C1 segment of cervical spinal cord (tissue), 14 donors: ENCODE results near the gene UMAD1.

Experiments used
- DNase-seq, 14 donors: peaks; one replicate each; lab custom pipeline; 2025; lab: John Stamatoyannopoulos, UW

UMAD1 gene

DNA sequence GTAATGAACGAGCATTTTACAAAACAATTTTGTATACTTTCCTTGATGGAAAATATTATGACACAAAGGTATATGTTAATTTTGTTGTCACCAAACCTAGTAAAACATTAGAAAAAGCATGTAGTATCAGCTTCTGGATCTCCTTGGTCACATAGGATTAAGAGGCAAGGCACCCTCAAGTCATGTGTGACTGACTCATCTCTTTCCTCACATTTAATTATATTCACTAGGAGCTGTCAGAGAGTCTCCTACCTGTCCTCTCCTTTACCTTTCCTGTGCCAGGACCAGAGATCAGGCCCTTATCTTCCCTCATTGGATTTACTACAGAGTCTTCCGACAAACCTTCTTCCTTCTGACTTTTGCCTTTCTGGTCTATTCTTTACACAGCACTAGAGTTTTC is 189.1 kb downstream of the UMAD1 start:
- DNase-seq = no peak

DNA sequence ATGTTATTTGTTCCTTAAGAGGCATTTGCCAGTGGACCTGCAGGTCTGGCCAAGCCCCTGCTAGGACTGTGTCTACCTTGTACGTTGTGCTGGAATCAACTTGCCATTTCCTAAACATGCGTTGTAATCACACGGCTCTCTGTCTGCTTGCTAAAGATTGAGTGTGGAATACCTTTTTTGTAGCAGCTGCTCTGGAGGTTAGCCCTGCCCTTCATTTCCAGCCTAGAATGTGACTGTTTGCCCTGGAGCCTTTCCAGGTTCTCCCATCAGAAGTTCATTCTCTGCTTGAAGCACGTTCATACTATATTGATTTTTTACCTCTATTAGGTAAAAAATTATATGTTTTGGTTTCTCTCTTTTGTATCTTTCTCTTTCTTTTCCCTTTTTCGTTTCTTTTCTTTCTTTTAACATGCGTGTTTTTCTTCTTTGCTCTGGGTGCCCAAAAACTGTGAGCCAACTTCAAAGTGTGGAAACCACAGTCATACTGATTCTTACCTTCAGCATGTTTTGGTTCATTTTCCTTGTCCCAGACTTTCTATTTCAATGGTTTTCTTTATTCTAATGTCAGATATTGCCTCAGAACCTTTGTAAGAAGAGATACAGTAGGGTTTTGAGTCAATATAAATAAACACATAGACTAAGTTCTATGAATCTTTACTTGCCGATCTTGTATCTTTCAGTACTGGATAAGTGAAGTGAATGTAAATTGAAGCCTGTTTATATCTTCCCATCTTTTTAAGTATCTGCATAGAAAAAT is 189.7 kb downstream of the UMAD1 start:
- no peak for DNase-seq

DNA sequence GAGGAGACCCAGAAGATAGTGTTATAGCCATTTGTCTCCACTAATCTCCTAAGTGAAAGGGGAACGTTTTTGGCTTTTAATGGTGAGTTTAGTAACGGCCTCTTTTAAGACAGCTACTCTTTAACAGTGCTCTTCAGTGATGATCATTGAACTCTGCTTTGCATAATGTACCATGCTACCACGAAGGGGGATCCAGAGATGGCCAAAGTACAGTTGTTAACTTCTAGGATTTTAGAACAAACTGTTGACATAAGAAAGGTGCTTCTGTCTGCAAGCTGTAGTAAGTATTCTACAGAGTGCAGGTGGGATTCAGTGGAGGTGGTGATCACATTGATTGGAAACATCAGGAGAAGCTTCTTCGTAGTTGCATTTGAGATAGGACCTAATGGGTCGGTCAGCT is 192.0 kb downstream of the UMAD1 start:
- no peak for DNase-seq

DNA sequence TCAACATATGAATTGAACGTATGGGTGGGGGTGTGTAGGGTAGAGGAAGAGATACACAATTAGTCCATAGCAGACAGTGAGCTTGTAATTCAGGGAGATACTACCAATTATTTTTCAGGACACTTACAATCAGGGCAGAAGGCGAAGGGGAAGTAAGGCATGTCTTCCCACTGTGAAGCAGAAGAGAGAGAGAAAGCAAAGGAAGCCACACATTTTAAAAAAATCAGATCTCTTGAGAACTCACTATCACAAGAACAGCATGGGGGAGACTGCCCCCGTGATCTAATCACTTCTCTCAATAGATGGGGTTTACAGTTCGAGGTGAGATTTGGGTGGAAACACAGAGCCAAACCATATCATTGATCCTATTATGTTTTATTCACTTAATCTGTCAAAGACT is 194.2 kb downstream of the UMAD1 start:
- DNase-seq = no peak

DNA sequence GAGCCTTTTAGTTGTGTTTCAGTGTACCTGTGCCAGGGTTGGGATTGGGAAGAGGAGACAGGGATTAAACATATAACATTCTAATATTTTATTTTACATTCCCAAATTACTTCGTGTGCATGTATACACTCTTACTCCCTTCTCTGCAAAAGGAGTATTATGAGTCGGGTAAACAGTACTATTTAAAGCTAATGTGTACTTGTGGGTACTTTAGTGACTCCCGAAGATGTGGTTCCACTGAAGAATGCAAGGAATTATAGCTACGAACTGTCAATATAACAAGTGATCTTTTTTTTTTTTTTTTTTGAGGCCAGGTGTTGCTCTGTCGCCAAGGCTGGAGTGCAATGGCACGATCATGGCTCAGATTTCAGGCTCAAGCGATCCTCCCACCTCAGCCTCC is 200.5 kb downstream of the UMAD1 start:
- no peak for DNase-seq

DNA sequence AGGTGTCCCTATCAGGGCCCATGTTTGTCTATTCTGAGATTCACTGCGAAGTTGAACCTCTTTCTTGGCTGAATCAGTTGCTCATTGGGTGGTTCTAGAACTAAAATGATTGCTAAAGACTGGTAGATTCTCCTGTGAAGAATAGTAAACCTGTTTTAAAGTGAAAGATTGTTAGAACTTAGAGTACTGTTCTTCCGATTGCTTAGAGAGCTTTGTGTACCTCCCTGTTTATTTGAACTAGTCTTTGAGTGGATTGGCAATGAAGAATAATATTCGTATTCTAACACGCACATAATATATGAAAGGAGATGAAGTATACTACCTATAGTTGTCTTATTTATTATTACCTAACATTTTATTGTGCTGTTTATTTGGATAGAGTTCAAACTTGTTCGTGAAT is 202.7 kb downstream of the UMAD1 start:
- DNase-seq = no peak

DNA sequence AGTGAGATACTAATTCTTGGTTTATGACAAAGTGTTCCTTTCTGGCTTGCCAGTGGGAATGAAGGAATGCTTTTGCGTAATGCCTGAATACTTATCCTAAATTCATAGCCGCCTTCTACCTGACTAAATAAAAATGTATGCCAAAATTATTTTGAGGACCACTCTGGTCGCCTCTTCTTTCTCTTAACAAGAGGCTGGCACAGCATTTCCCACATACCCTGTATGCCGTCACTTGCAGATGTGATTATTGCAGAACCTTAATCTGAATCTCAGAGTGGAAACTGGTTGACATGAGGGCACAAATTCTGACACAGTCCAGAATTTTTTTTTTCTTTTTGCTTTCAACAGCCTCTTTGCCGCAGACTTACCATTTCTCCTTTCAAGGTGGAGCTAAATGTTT is 203.4 kb downstream of the UMAD1 start:
- DNase-seq = no peak

DNA sequence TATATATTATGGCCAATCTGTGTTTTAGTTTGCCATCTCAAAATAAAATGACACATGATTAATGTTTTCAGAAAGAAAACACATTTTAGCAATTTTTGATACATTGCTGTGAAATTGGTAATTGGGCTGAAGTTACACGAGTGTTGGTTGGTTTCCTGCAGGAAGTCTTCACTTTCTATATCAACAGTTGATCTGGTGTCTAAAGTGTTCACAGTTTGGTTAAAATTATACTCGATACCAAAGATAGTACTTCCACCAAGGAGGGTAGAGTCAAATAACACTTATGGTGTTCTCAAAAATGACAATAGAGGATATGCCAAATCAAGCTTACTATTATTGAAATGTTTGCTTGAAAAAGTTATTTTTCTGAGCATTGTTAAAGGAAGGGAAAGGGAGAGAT is 207.7 kb downstream of the UMAD1 start:
- DNase-seq = no peak

DNA sequence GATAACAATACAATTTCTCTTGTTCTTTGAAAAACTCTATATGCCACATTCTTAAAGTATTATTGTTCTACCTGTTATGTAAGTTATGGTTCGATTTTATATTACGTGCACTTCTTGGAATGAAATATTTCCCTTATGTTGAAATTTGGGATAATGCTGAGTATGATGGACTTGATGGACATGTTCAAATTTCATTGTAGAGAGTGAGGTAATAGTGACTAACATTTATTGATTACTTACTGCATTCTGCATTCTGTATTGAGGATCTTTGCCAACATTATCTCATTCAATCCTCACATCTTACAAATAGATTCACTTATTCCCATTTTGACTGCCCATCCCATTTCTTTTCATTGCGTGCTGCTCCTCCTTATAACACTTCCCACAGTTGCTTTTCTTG is 208.3 kb downstream of the UMAD1 start:
- no peak for DNase-seq

DNA sequence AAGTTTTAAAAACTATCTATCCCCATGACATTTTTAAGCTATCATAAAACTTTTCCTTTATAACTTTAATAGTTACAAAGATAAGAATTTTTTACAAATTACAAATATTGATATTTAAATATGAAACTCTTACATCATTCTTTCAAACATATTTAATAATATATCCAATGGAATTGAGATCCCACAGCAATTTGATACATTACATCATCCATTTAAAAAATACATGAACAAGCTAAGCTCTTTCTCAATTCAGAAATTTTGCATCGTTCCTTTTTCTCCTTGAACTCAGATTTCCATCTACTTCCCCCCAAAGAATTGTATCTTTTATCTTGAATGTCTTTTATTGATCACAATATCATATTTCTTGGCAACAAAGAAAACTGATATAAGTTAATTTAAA is 209.6 kb downstream of the UMAD1 start:
- no peak for DNase-seq

DNA sequence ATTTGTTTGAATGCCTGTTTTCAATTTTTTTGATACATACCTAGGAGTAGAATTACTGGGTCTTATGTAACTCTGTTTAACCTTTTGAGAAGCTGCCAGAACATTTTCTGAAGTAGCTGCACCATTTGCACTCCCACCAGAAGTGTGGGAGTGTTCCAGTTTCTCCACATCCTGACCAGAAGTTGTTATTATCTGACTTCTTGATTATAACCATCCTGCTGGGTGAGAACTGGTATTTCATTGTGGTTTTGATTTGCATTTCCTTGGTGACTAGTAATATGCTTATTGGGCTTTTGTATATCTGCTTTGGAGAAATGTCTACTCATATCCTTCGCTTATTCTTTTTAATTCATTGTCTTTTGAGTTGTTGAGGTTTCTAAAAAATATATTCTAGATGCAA is 210.8 kb downstream of the UMAD1 start:
- DNase-seq = no peak

DNA sequence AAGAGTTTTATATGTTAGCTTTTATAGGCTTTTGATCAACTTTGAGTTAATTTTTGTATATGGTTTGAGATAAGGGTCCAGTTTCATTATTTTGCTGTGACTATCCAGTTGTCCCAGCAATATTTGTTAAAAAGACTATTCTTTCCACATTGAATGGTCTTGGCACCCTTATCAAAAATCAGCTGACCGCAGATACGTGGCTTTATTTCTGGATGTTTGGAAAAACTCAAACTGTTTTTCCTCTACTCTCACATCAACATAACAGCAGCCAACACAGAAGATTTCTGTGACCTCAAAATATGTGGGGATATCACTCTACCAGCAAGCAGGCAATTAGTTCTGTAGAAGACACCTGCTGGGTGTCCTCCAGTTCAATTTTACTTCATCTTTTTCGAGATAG is 211.4 kb downstream of the UMAD1 start:
- no peak for DNase-seq

DNA sequence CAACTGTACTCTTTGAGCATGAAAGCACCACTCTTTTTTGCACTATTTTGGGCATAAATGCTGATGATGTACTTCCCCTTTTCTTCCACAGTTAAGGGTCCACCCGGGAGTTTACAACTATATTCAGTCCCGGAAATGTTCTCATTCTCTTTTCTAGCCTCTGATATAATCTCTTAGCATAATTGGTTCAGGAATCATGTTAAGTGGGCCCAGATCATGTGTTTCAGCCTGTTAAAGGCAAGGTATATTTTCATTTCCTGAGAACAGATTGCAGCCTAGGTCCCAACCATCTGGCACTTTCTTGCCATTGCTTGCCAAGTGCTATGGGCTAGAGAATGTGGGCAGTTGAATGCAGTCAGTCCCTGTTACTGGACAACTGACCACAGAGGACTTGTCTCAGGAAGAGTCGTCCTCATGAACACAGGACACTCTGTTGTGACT is 216.6 kb downstream of the UMAD1 start:
- DNase-seq = peak in 1 of 14 donors; percentile 80

DNA sequence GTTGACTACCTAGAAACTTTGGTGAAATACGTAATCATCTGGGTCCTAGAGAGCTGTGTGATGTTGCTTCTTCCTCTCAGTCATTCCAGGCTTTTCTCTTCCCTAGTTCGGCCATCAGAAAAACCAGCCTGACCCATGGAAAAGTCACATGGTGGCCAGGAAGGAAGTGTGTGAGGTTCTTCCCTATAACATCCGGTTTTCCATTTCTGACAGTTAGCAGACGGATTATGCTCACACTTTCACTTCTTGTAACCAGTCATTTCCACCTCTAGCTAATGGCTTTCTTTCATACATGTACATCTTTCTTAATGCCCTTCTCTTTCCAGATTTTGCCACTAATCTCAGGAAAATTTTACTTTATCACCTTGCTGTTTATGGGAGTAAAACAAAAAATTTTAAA is 218.0 kb downstream of the UMAD1 start:
- no peak for DNase-seq

DNA sequence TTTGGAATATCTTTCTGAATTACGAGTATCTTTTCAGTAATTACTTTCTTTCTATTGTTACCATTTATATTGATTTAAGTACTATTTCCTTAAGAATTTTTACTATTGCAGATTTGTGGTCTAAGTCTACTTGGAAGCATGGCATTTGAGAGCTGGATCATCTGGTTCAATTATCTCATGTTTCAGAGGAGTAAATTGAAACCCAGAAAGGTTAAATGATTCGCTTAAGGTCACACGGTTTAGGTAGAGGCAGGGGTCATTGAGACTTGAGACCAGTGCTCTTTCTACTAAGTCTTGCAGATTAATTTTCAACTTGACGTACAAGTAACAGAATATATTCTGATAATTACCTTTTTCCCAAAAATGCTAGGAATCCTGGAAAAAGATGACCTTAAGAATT is 218.9 kb downstream of the UMAD1 start:
- DNase-seq = no peak

DNA sequence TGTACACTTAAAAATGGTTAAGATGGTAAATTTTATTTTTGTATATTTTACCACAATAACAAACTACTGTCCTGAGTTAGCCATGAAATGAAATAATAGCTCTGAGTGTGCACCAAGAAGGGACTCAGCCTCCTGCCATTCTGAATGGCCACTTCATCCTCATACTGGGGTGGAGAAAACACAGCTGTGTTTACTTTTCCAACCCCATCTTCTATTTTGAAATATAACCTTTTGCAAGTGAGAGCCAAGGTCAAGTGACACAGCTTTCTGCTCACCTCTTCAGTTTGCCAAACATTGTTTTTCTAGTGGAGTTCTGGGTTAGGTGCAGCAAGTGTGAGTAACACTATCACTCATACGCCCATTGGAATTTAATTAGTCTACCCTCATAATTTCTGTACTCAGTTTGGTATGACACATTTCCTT is 220.7 kb downstream of the UMAD1 start:
- no peak for DNase-seq

DNA sequence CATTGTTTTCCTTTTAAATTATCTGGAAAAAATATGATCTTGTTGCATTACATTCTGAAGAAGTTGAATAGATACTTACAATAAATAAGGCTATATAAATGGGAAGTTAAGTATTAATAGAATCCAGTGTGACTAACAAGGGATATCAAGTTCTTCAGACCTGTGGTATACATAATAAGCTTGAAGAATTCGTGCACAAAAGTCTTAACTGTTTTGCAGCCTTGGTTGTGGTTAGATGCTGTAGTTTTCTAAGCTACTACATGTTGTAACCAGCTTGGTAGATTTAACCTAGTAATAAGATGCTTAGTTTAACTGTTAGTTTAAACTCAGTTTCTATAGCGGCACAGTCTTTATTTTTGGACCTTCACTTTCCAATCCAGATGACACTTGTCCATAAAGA is 221.8 kb downstream of the UMAD1 start:
- DNase-seq = no peak

DNA sequence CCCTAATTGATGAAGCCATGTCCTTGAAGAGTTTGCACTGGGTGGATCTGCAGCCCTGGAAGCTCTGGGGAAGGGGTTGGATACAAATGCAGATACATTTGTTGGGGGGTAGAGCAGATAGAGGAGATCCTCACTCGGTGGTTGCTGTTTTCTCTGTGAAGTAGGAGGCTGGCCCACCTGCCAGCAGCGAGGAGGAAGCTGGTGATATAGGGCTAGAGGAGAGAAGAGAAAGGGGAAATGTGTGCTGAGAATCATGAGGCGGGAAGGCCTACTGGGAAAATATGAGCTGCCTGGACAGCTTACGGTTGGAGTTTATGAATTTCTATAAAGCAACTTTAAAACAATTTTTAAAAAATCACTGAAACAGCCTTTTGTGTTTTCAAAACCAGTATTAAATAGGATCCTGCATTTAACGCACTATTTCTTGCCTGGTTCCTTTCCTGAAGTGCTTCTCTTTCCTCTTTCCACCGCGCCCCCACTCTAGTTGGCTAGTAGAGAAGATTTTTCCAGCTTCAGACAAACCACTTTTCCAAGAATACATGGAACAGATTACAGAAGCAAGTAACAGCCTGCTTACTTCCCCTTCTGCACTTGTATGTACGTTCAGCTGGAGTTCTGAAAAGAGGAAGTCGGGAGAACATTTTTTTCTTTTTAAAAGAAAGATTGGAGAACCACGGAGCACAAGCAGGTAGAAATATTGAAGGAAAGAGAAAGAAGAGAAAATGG is 227.5 kb downstream of the UMAD1 start:
- peak in 1 of 14 donors; percentile 21 for DNase-seq

DNA sequence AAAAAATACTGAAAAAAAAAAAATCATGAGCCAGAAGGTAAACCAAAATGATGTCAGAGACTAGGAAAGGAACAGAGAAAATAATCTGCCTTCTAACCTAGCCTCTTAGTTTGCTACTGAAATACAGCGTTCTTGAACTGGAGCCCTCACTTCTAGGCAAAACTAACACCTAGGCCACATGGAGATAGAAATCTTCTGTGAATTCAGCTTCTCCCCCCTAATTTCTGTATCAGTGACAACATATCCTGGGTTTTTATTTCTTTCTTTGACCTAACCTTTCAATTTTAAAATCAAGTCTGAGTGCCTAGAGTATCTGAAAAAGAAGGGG is 228.0 kb downstream of the UMAD1 start:
- no peak for DNase-seq

DNA sequence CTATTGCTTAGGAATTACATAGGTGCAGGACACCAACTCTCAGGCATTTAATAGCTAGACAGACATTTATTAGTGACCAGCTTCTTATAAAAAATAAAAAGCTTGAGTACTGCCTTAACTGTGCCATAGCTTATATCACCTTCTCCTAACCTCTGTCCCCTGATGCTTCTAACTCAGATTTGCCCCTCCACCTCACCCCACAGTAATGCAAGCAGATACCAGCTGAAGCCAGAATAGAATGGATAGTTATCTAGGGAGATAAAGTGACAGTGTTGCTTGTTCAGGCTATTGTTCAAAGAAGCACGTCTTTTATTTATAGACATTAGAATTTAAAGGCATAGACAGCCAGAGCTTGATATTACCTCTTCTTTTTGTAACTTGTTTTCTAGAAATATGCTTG is 228.5 kb downstream of the UMAD1 start:
- DNase-seq = no peak

DNA sequence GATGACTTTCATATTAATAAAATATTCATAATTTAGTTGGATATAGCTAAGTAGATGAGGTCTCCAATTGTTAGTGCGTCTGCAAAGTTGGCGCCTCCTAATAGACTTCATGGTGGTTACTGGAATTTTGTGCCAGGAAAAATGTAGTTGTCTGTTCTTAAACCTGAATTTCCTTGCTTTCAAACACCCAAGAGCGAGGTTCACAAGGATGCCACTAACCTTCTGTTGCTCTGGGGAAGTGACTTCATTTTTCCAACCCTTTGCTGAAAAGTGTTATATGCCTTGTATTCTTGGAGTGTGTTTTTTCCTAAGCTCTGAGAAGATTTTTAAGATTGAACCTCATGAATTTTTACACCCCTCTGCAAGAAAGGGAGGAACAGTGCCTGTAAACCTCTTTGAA is 229.1 kb downstream of the UMAD1 start:
- DNase-seq = no peak

DNA sequence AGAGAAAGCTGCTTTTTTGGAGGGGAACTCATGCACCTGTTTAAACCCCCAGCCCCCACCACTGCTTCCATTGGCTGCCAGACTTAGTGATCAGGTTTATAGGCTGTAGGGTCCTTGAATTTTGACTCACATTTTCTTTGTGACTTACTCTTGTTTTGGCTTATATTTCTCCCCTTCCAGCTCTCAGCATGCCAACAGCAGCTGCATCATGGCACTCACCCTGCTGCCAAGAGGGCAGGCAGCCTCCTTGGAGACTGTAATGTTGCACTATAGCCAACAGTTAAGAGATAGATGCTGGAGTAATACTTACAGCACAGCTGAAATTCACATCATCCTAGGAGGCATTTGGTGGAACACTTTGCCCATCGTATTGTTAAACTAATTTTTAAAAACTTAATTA is 230.0 kb downstream of the UMAD1 start:
- DNase-seq = peak in 1 of 14 donors; percentile 1

DNA sequence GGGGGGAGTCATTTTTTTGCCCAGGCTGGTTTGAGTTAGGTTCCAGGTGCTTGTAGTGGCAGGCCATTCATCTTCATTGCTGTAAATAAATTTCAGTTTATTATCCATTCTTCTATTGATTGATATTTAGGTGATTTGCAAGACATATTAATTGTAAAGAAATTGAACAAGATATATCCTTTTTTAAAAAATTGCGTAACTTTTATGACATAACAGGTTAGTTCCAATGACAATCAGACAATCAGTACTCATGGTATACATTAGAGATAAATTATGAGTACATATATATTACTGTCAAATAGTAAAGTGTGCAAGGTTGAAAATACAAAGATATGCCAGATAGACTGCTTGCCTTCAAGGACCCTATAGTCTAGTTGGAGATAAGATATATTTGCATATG is 235.9 kb downstream of the UMAD1 start:
- DNase-seq = no peak

DNA sequence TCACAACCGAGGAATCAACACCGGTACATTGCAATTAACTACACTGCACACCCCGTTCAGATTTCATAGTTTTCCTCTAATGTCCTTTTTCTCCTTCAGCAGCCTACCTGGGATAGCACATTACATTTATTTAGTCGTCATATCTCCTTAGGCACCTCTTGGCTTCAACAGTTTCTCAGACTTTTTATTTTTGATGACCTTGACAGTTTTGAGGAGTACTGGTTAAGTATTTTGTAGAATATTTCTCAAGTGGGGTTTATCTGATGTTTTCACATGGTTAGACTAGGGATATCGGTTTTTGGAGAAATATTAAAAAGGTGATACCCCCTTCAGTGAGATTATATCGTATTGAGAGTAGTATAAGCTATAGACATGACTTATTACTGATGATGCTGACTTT is 241.0 kb downstream of the UMAD1 start:
- DNase-seq = no peak
